ENCODE measurements around the gene NT5C1A. TPM values are rescaled to one million over a fixed set of nuclear protein-coding genes. Genes with fewer than 3 reads are reported as not detected.

Gene NT5C1A
- total RNA-seq, 1 experiment from 2014 or later: not detected

- Mint-ChIP-seq H3K4me1 (peaks cover 16 to 17% of the 10 kb centered on the region in 2 experiments), H3K27ac (no peak within 1 kb of the TSS), H3K4me3 (peak within 1 kb of the TSS; percentile 65 to 85), H3K27me3 (ENCODE audit: low read depth) (peaks cover 93% of the 10 kb centered on the region), H3K9me3 (no peaks in the 10 kb centered on the region), H3K36me3 (ENCODE audit: insufficient read depth in 1 of 3, low read depth in 3 of 3) (no peaks in the 10 kb centered on the region)
- Histone ChIP-seq H3T11ph (ENCODE audit: low read length) (no peak within 1 kb of the TSS), H2BK5ac (ENCODE audit: insufficient read length, low read length) (no peak within 1 kb of the TSS), H3K79me2 (ENCODE audit: insufficient read depth, low read length) (no peaks in the 10 kb centered on the region), H4K91ac (ENCODE audit: insufficient read length, low read depth, low read length) (no peak within 1 kb of the TSS), H2AFZ (ENCODE audit: low read length) (no peak within 1 kb of the TSS), H2BK12ac (ENCODE audit: insufficient read length, low read depth, low read length) (no peak within 1 kb of the TSS), H3K4me1 (ENCODE audit: insufficient read depth, low read length) (no peaks in the 10 kb centered on the region; the same call in 1 of the 2 replicates), H3K9ac (ENCODE audit: extremely low read depth, insufficient read length, low read length) (no peak within 1 kb of the TSS), H4K20me1 (ENCODE audit: control insufficient read depth, insufficient read depth, insufficient read length) (no peaks in the 10 kb centered on the region), H4K5ac (ENCODE audit: insufficient read length, low read depth, low read length) (no peak within 1 kb of the TSS), H3K27me3 (ENCODE audit: insufficient read depth, low read length) (peaks cover 10% of the 10 kb centered on the region; the same call in 1 of the 2 replicates), H3K4me2 (ENCODE audit: insufficient read depth, insufficient read length, low read length) (peak within 1 kb of the TSS; percentile 22), H3K14ac (ENCODE audit: insufficient read depth, low read length) (no peak within 1 kb of the TSS), H2BK15ac (ENCODE audit: low read depth, low read length) (no peak within 1 kb of the TSS; the same call in 1 of the 2 replicates), H3K23me2 (ENCODE audit: insufficient read length, low read depth, low read length, poor library complexity, severe bottlenecking) (no peaks in the 10 kb centered on the region), H3K79me1 (ENCODE audit: insufficient read depth, low read depth, low read length, poor library complexity, severe bottlenecking) (no peaks in the 10 kb centered on the region), H4K8ac (replicated peaks; ENCODE audit: insufficient read length, low read depth, low read length) (no peak within 1 kb of the TSS), H3K27ac (ENCODE audit: insufficient read length, low read depth, low read length) (no peak within 1 kb of the TSS), H2BK20ac (ENCODE audit: low read depth, low read length, poor library complexity, severe bottlenecking) (no peak within 1 kb of the TSS), H3K56ac (ENCODE audit: insufficient read length, low read depth, low read length) (no peak within 1 kb of the TSS), H3K4ac (ENCODE audit: low read depth, low read length) (no peak within 1 kb of the TSS), H3K9me3 (ENCODE audit: control insufficient read depth, low read depth, low read length) (no peaks in the 10 kb centered on the region), H3K23ac (ENCODE audit: insufficient read length, low read depth, low read length) (no peak within 1 kb of the TSS), H2BK120ac (ENCODE audit: low read depth, low read length, poor library complexity, severe bottlenecking) (no peak within 1 kb of the TSS), H2AK5ac (ENCODE audit: insufficient read length, low read length) (no peak within 1 kb of the TSS), H3K18ac (ENCODE audit: insufficient read length, low read depth, low read length) (no peak within 1 kb of the TSS)
- peak; percentile 92 for DNase-seq
- TF ChIP-seq, protein P1, sequence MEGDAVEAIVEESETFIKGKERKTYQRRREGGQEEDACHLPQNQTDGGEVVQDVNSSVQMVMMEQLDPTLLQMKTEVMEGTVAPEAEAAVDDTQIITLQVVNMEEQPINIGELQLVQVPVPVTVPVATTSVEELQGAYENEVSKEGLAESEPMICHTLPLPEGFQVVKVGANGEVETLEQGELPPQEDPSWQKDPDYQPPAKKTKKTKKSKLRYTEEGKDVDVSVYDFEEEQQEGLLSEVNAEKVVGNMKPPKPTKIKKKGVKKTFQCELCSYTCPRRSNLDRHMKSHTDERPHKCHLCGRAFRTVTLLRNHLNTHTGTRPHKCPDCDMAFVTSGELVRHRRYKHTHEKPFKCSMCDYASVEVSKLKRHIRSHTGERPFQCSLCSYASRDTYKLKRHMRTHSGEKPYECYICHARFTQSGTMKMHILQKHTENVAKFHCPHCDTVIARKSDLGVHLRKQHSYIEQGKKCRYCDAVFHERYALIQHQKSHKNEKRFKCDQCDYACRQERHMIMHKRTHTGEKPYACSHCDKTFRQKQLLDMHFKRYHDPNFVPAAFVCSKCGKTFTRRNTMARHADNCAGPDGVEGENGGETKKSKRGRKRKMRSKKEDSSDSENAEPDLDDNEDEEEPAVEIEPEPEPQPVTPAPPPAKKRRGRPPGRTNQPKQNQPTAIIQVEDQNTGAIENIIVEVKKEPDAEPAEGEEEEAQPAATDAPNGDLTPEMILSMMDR (conservative IDR thresholded peaks at IDR 0.05): peak; percentile 68
- WGBS (ENCODE audit: extremely low coverage, insufficient read length, low lambda C conversion rate): no CpG with 5 or more reads among the region's 88 CpGs
These were observed 32.4 kb downstream of the NT5C1A start, which contains the start of gene HEYL for GRCh38 chr1:39639305-39640130. HEYL (minus strand) TSS chr1:39639643; CDS start chr1:39639625, 18 bp downstream.
